HepG2 (cell line): ENCODE measurements around the gene PPP3R1. TPM values are rescaled to one million over a fixed set of nuclear protein-coding genes. Genes with fewer than 3 reads are reported as not detected.

ENCODE experiments used
- CHD2 ChIP-seq: IDR thresholded peaks from 2 replicates; pipeline ENCODE4 v1.6.1; 2011; ENCODE audit warnings: low read depth, low read length, improper control_type of control experiment
- FOXK1 ChIP-seq: sonication (generic); formaldehyde crosslinking; IDR thresholded peaks from 2 replicates; pipeline ENCODE4 v1.4.0; 2020; ENCODE audit warnings: low read depth, missing genetic modification reagents, borderline replicate concordance
- HMGXB3 ChIP-seq: sonication (generic); formaldehyde crosslinking; IDR thresholded peaks from 2 replicates; pipeline ENCODE4 v1.4.0; 2020; ENCODE audit warnings: missing genetic modification reagents, borderline replicate concordance
- KAT2B ChIP-seq: fragments of 150-350 bp; IDR thresholded peaks from 2 replicates; pipeline ENCODE4 v1.6.1; 2014; ENCODE audit warnings: low read depth, low read length, borderline replicate concordance
- MAFF ChIP-seq: IDR thresholded peaks from 2 replicates; pipeline ENCODE4 v1.6.1; 2011; ENCODE audit warnings: low read depth, low read length, improper control_type of control experiment
- MBD4 ChIP-seq: IDR thresholded peaks from 2 replicates; pipeline ENCODE4 v1.6.1; 2012; ENCODE audit warnings: low read length, inconsistent platforms, borderline replicate concordance
- NAIF1 ChIP-seq: sonication (generic); formaldehyde crosslinking; IDR thresholded peaks from 2 replicates; pipeline ENCODE4 v1.5.0; 2020; ENCODE audit warnings: mild to moderate bottlenecking, missing genetic modification reagents, borderline replicate concordance
- PHB2 ChIP-seq: fragments of 450-650 bp; IDR thresholded peaks from 2 replicates; pipeline ENCODE4 v1.6.1; 2018; ENCODE audit not compliant: partially characterized antibody
- TEAD2 ChIP-seq: sonication (generic); formaldehyde crosslinking; IDR thresholded peaks from 2 replicates; pipeline ENCODE4 v1.9.0; 2021; ENCODE audit warnings: missing genetic modification reagents
- TSC22D2 ChIP-seq: sonication (generic); formaldehyde crosslinking; IDR thresholded peaks from 2 replicates; pipeline ENCODE4 v1.5.1; 2020; ENCODE audit warnings: missing genetic modification reagents, mild to moderate bottlenecking, borderline replicate concordance
- ZNF407 ChIP-seq: sonication (generic); formaldehyde crosslinking; IDR thresholded peaks from one replicate; pipeline ENCODE4 v1.5.1; 2020; ENCODE audit warnings: mild to moderate bottlenecking, missing genetic modification reagents; ENCODE audit errors: not compliant biosample characterization
- ZNF792 ChIP-seq: IDR thresholded peaks from 2 replicates; pipeline ENCODE4 v1.6.1; 2016
- ZUFSP ChIP-seq: sonication (generic); formaldehyde crosslinking; IDR thresholded peaks from 2 replicates; pipeline ENCODE4 v1.9.0; 2021; ENCODE audit warnings: missing genetic modification reagents, mild to moderate bottlenecking, borderline replicate concordance
- polyA plus RNA-seq, 8 experiments: library from polyadenylated mRNA; depleted of rRNA in 3 of 8; stranded (reverse) in 7 of 8; unstranded in 1 of 8; fragments of >200 nt; fragmentation: Illumina TruSeq in 4 of 8; extraction: Trizol in 4 of 8; gene quantifications; 2 replicates each; pipeline versions ENCODE4 v1.2.1 to v1.2.3, GENCODE V29; 2011 to 2016; ENCODE audit warnings: low read depth in 4 of 8, missing spikeins in 1 of 8, mixed read lengths in 1 of 8; ENCODE audit not compliant: insufficient read depth in 1 of 8
- total RNA-seq, 5 experiments: library from RNA; depleted of rRNA; stranded (reverse); fragments of >200 nt; fragmentation: Illumina TruSeq; extraction: Trizol; gene quantifications; 2 replicates each; pipeline ENCODE4 v1.2.3, GENCODE V29; 2016; ENCODE audit warnings: low read depth in 1 of 5
- TF ChIP-seq, protein P1 (sequence below): sonication (generic); formaldehyde crosslinking; IDR thresholded peaks from 2 replicates; pipeline ENCODE4 v1.5.0; 2020; ENCODE audit warnings: mild to moderate bottlenecking, missing genetic modification reagents, moderate library complexity

PPP3R1 gene
- total and polyA plus RNA-seq, 2 of the 13 experiments (the other 11 are each of a cell fraction or from before 2014, with no cell fraction given) = 11.6 to 25.7 TPM

GRCh38 chr2:68157002-68157401 lies 95.3 kb downstream of the PPP3R1 start (continued):
- TF ChIP-seq MBD4 (no peak), ZNF792 (CRISPR knock-in tag) (no peak; the same call in 1 of the 2 replicates), PHB2 (no peak), ZNF407 (no peak), TSC22D2 (CRISPR knock-in tag) (0 out of 2 replicates have a peak, but pooled peaks have one; percentile 10), MAFF (no peak), NAIF1 (CRISPR knock-in tag) (no peak), ZUFSP (CRISPR knock-in tag) (no peak), KAT2B (no peak), HMGXB3 (CRISPR knock-in tag) (no peak), CHD2 (peak; percentile 76), FOXK1 (no peak), TEAD2 (CRISPR knock-in tag) (no peak)
- TF ChIP-seq, protein P1, sequence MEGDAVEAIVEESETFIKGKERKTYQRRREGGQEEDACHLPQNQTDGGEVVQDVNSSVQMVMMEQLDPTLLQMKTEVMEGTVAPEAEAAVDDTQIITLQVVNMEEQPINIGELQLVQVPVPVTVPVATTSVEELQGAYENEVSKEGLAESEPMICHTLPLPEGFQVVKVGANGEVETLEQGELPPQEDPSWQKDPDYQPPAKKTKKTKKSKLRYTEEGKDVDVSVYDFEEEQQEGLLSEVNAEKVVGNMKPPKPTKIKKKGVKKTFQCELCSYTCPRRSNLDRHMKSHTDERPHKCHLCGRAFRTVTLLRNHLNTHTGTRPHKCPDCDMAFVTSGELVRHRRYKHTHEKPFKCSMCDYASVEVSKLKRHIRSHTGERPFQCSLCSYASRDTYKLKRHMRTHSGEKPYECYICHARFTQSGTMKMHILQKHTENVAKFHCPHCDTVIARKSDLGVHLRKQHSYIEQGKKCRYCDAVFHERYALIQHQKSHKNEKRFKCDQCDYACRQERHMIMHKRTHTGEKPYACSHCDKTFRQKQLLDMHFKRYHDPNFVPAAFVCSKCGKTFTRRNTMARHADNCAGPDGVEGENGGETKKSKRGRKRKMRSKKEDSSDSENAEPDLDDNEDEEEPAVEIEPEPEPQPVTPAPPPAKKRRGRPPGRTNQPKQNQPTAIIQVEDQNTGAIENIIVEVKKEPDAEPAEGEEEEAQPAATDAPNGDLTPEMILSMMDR (CRISPR knock-in tag) = no peak
